ENCODE measurements around the gene HDGF.
"Not testable (repeated sequence)": the region's sequence is repeated elsewhere in the genome, so short reads cannot be mapped to it uniquely, and the experiment has no call there.

The HDGF gene

DNA sequence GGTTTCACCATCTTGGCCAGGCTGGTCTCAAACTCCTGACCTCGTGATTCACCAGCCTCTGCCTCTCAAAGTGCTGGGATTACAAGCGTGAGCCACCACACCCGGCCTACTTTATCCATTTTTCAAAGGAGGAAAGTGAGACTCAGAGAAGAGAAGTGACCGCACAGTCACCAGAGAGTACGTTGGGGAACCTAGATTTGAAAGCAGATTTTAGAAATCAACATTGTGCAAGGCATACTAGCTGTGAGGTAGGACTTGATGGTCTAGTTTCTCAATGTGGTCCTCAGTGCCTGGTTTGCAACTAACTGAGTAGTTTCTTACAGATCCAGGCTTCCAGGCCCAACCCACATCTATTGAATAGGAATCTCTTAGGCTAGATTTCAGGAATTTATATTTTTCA is 14.2 kb upstream of the HDGF start:
- Histone ChIP-seq H3K27me3 (ENCODE audit: control insufficient read depth in 1 of 2, insufficient read depth in 2 of 2, low read length in 2 of 2) (no peaks in the 10 kb centered on the region), H3K27ac (ENCODE audit: low read depth, low read length) (no peak overlapping the region), H3K36me3 (ENCODE audit: insufficient read depth, low read length) (peaks cover 2% of the 10 kb centered on the region), H3K4me1 (ENCODE audit: insufficient read depth, low read length) (peaks cover 30% of the 10 kb centered on the region), H3K9me3 (ENCODE audit: low read length) (no peaks in the 10 kb centered on the region), H3K9ac (ENCODE audit: low read length) (peak overlapping the region; percentile 71), H3K4me3 (ENCODE audit: low read depth in 1 of 2, low read length in 2 of 2) (peak overlapping the region; percentile 65 to 78)

DNA sequence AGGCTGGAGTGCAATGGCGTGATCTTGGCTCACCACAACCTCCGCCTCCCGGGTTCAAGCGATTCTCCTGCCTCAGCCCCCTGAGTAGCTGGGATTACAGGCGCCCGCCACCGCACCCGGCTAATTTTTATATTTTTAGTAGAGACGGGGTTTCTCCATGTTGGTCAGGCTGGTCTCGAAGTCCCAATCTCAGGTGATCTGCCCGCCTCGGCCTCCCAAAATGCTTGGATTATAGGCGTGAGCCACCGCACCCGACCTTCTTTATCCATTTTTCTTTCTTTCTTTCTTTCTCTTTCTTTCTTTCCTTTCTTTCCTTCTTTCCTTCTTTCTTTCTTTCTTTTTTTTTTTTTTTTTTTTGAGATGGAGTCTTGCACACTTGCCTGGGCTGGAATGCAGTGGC is 13.7 kb upstream of the HDGF start:
- H3K27me3 ChIP-seq (ENCODE audit: control insufficient read depth in 1 of 2, insufficient read depth in 2 of 2, low read length in 2 of 2); H3K9me3 ChIP-seq (ENCODE audit: low read length); H3K27ac ChIP-seq (ENCODE audit: low read depth, low read length); H3K9ac ChIP-seq (ENCODE audit: low read length); H3K36me3 ChIP-seq (ENCODE audit: insufficient read depth, low read length); H3K4me3 ChIP-seq (ENCODE audit: low read depth in 1 of 2, low read length in 2 of 2): not testable (repeated sequence)
- H3K4me1 ChIP-seq (ENCODE audit: insufficient read depth, low read length), result peaks cover 24% of the 10 kb centered on the region

DNA sequence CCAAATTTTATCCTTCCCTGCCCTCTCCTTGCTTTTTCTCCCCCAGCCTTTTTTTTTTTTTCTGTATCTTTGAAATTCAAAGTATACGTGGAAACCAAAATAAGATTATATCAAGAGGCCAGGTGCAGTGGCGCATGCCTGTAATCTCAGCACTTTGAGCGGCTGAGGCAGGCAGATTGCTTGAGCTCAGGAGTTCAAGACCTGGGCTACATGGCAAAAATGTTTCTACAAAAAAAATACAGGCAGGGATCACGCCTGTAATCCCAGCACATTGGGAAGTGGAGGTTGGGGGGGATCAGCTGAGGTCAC is 9.3 kb upstream of the HDGF start:
- H3K36me3 ChIP-seq (ENCODE audit: insufficient read depth, low read length), result no peaks in the 10 kb centered on the region
- peaks cover 2% of the 10 kb centered on the region for H3K4me1 ChIP-seq (ENCODE audit: insufficient read depth, low read length)
- H3K27ac ChIP-seq (ENCODE audit: low read depth, low read length), result no peak overlapping the region
- H3K27me3 ChIP-seq (ENCODE audit: control insufficient read depth in 1 of 2, insufficient read depth in 2 of 2, low read length in 2 of 2), result no peaks in the 10 kb centered on the region
- H3K9ac ChIP-seq (ENCODE audit: low read length), result no peak overlapping the region
- no peak overlapping the region for H3K4me3 ChIP-seq (ENCODE audit: low read depth in 1 of 2, low read length in 2 of 2)
- H3K9me3 ChIP-seq (ENCODE audit: low read length), result no peaks in the 10 kb centered on the region

DNA sequence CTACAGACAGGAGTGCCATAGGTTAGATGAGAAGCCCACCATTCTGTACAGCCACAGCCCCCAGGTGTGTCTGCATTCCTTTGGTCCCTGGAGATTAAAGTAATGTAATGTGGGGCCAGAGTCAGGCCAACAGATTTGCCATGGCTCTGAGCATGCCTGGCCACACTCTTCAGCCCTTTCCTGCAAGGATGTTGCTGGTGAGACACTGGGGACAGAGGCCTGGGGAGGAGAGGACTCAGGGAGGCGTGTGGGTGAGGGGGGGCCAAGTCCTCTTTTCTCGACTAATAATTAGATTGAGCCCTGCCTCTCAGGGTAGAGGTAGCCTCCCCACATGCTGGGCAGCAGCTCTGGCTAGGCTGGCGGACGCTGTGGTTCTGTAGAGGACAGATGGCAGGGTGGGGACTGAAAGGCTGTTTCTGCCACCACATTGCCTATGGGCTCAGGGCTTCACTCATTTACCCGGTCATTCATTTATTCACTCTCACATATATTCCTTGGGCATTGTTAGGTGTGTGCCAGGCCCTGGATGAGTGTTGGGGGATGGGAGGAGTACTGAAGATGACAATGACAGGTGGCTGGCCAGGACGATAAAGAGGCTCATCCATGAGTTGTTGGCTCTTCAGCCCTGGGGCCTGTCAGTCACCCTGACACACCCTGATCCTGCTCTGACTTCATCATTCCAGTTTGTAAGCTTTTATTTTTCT is 8.8 kb upstream of the HDGF start:
- no peaks in the 10 kb centered on the region for H3K27me3 ChIP-seq (ENCODE audit: control insufficient read depth in 1 of 2, insufficient read depth in 2 of 2, low read length in 2 of 2)
- no peak overlapping the region for H3K4me3 ChIP-seq (ENCODE audit: low read depth in 1 of 2, low read length in 2 of 2)
- H3K9ac ChIP-seq (ENCODE audit: low read length), result no peak overlapping the region
- no peaks in the 10 kb centered on the region for H3K4me1 ChIP-seq (ENCODE audit: insufficient read depth, low read length)
- H3K9me3 ChIP-seq (ENCODE audit: low read length), result no peaks in the 10 kb centered on the region
- no peaks in the 10 kb centered on the region for H3K36me3 ChIP-seq (ENCODE audit: insufficient read depth, low read length)
- H3K27ac ChIP-seq (ENCODE audit: low read depth, low read length), result no peak overlapping the region

DNA sequence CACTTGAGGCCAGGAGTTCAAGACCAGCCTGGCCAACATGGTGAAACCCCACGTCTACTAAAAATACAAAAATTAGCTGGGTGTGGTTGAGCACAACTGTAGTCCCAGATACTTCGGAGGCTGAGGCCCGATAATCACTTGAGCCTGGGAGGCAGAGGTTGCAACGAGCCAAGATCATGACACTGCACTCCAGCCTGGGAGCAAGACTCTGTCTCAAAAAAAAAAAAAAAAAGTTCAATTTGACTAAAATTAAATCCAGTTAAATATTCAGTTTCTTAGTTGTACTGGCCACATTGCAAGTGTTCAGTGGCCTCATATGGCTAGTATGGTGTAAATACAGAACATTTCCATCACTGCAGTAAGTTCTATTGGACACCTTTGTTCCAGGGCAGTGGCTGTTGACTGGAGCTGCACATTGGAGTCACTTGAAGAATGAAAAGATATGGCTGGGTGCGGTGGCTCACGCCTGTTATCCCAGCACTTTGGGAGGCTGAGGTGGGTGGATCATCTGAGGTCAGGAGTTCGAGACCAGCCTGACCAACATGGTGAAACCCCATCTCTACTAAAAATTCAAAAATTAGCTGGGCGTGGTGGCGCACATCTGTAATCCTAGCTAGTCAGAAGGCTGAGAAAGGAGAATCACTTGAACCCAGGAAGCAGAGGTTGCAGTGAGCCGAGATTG is 6.2 kb upstream of the HDGF start:
- not testable (repeated sequence) for H3K9ac ChIP-seq (ENCODE audit: low read length); H3K36me3 ChIP-seq (ENCODE audit: insufficient read depth, low read length); H3K4me3 ChIP-seq (ENCODE audit: low read depth in 1 of 2, low read length in 2 of 2); H3K9me3 ChIP-seq (ENCODE audit: low read length); H3K27me3 ChIP-seq (ENCODE audit: control insufficient read depth in 1 of 2, insufficient read depth in 2 of 2, low read length in 2 of 2); H3K4me1 ChIP-seq (ENCODE audit: insufficient read depth, low read length); H3K27ac ChIP-seq (ENCODE audit: low read depth, low read length)

DNA sequence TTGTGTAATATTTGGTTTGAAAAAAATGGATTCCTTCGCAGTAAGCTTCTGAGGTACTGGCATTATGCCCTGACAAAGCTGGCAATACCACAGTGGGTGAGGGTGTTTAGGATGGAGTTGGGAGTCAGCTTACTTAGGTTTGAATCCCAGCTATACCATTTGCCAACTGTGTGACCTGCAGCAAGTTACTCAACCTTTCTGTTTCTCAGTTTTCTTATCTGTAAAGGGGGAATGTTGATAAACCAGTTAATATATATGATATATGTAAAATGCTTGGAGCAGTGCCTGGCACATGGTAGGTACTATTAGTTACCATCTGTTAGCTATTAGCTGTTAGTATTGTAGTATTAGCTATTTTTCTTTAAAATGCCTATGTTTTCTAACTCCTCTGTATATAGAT is 4.9 kb upstream of the HDGF start:
- Histone ChIP-seq H3K27ac (ENCODE audit: low read depth, low read length) (no peak overlapping the region), H3K27me3 (ENCODE audit: control insufficient read depth in 1 of 2, insufficient read depth in 2 of 2, low read length in 2 of 2) (no peaks in the 10 kb centered on the region)

DNA sequence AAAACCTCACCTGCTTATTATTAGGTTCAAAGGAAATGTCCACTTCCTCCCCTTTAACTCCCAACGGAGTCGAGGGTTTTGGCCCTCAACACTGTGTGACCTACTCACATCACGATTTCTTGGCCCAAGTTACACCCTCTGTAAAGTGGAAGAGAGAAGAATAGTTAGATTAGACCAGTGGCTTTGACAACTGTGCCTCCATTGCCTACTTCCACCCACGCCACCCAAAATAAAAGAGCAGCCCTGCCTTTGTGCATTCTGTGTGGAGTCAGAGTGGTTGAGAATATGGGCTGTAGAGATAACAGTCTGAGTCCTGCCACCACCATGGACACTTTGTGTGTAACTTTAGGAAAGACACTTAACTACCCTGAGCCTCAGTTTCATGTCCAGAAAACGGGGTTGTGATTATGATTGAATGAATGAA is 4.1 kb upstream of the HDGF start:
- Histone ChIP-seq H3K27me3 (ENCODE audit: control insufficient read depth in 1 of 2, insufficient read depth in 2 of 2, low read length in 2 of 2) (no peaks in the 10 kb centered on the region), H3K36me3 (ENCODE audit: insufficient read depth, low read length) (no peaks in the 10 kb centered on the region), H3K9ac (ENCODE audit: low read length) (no peak overlapping the region), H3K27ac (ENCODE audit: low read depth, low read length) (no peak overlapping the region), H3K9me3 (ENCODE audit: low read length) (no peaks in the 10 kb centered on the region), H3K4me1 (ENCODE audit: insufficient read depth, low read length) (peaks cover 11% of the 10 kb centered on the region), H3K4me3 (ENCODE audit: low read depth in 1 of 2, low read length in 2 of 2) (no peak overlapping the region)

More for the DNA sequence above, 4.9 kb upstream of the HDGF start:
- Histone ChIP-seq H3K4me3 (ENCODE audit: low read depth in 1 of 2, low read length in 2 of 2) (no peak overlapping the region), H3K4me1 (ENCODE audit: insufficient read depth, low read length) (peaks cover 11% of the 10 kb centered on the region), H3K9me3 (ENCODE audit: low read length) (no peaks in the 10 kb centered on the region), H3K9ac (ENCODE audit: low read length) (no peak overlapping the region), H3K36me3 (ENCODE audit: insufficient read depth, low read length) (no peaks in the 10 kb centered on the region)

DNA sequence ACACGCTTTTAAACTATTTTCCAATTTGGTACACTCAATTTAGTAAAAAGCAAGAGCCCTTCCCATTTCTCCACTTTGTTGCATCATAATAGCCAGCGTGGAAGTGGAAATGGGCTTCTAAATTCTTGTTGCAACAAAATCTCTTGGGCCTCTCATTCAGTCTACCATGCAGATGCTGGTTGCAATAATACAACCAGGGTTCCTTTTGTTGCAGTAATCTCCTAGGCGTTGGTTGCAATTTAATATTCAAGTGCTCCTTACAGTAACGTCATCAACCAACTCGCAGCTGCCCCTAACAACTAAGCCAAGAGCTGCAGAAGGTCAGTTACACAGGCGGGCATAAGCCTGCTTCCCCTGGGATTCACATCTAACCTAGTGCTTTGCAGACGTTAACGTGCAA is 2.7 kb upstream of the HDGF start:
- H3K27ac ChIP-seq (ENCODE audit: low read depth, low read length), result no peak overlapping the region
- peaks cover 19% of the 10 kb centered on the region for H3K4me1 ChIP-seq (ENCODE audit: insufficient read depth, low read length)
- H3K36me3 ChIP-seq (ENCODE audit: insufficient read depth, low read length), result no peaks in the 10 kb centered on the region
- H3K9me3 ChIP-seq (ENCODE audit: low read length), result no peaks in the 10 kb centered on the region
- H3K9ac ChIP-seq (ENCODE audit: low read length), result no peak overlapping the region
- H3K4me3 ChIP-seq (ENCODE audit: low read depth in 1 of 2, low read length in 2 of 2), result no peak overlapping the region
- no peaks in the 10 kb centered on the region for H3K27me3 ChIP-seq (ENCODE audit: control insufficient read depth in 1 of 2, insufficient read depth in 2 of 2, low read length in 2 of 2)

DNA sequence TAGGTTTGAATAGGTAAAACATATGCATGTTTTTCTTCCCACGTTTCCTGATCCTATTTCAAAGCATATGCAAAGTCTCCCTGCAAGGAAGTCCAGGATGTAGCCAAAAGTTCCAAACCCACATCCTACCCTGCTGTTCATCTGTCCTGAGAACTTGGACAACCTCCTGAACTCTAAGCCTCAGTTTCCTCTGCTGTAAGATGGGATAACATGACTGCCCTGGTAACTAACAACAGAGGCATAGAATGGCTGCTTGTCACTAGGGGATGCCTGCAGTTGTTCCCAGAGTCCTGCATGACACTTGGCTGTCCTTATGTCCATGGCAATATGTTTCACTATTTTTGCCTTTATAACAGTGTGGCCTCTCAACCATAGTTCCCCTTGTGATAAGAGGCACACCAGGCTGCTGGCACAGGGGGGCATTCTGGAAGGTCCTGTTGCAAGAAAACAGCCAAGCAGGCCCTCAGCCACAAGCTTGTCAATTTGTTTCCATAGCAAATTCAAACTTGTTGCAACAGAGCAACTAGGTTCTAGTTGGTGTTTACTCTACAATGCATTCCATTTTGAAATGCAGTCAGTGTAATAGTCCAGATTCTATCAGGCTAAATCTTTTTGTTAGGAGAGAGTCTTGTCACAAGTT is 1.5 kb upstream of the HDGF start:
- peak overlapping the region; percentile 52 for H3K9ac ChIP-seq (ENCODE audit: low read length)
- no peaks in the 10 kb centered on the region for H3K9me3 ChIP-seq (ENCODE audit: low read length)
- peaks cover 32% of the 10 kb centered on the region for H3K4me1 ChIP-seq (ENCODE audit: insufficient read depth, low read length)
- H3K27me3 ChIP-seq (ENCODE audit: control insufficient read depth in 1 of 2, insufficient read depth in 2 of 2, low read length in 2 of 2), result no peaks in the 10 kb centered on the region
- no peaks in the 10 kb centered on the region for H3K36me3 ChIP-seq (ENCODE audit: insufficient read depth, low read length)
- H3K27ac ChIP-seq (ENCODE audit: low read depth, low read length), result peak overlapping the region; percentile 6
- peak overlapping the region in 1 of 2 donors; percentile 78 for H3K4me3 ChIP-seq (ENCODE audit: low read depth in 1 of 2, low read length in 2 of 2)

DNA sequence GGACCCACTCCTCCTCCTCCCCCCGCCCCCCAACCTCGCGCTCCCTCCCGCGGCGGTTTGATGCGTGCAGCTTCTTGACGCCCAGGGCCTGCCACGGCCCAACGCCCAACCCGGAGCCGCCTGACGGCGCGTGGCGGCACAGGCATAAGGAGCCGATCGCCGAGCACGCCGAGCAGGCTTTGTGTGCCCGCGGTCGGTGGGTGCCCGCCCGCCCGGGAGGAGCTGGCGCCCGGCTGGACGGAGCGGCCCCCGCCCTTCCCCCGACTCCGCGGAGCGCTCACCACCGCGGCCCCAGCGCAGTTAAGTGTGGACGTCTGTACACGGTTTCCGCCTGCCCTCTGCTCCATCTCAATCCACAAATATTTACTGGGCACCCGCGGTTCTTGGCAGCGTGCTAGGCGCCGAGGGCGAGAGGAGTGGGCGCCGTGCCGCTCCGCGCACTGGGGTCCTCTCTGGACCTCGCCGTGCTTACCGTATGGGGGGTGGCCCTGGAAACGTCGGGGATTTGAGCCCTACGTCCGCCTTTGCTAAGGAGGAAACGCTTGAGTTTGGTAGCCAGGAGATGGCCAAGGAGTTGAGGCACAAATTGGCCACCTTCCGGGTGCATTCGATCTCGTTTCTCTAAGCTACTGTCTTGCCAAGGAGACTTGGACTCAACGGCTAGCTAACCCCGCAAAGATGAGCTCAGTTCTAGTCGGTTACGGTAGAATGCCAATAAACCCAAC is 444 bp upstream of the HDGF start:
- Histone ChIP-seq H3K9me3 (ENCODE audit: low read length) (no peaks in the 10 kb centered on the region), H3K9ac (ENCODE audit: low read length) (peak overlapping the region; percentile 52), H3K27me3 (ENCODE audit: control insufficient read depth in 1 of 2, insufficient read depth in 2 of 2, low read length in 2 of 2) (no peaks in the 10 kb centered on the region), H3K4me3 (ENCODE audit: low read depth in 1 of 2, low read length in 2 of 2) (peak overlapping the region; percentile 90 to 96), H3K4me1 (ENCODE audit: insufficient read depth, low read length) (peaks cover 37% of the 10 kb centered on the region), H3K36me3 (ENCODE audit: insufficient read depth, low read length) (no peaks in the 10 kb centered on the region), H3K27ac (ENCODE audit: low read depth, low read length) (peak overlapping the region; percentile 99)

DNA sequence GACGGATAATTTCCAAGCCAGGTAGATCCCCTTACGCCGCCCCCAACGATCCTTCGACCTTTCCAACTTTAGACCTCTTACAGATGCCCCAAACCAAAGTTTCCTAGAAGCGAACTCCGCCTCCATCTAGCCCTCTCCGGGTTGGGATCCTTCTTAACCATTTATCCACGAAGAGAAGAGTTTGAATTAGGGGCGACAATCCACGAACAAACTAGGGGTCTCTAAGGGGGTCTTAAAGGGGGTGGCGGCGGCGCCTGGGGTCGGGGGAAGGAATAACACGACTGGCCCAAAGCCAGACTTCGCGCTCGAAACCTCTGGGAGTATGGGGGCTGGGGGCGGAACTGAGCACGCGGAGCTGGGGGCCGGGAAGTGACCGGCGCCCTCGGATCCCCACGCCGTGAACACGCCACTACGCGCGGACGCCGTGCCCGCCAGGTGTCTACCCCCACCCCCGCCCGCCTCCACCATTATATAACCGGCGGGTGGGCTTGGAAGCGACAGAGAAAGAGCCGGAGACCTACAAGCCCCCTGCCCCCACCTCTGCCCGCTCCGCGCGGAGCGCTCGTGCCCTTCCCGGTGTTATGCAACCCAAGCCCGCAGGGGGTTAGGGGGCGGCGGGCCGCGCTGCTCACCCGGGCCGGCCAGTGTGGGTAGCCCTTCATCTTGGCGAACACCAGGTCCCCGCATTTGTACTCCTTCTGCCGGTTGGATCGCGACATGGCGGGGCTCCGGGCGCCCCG is 594 bp downstream of the HDGF start:
- peaks cover 43% of the 10 kb centered on the region for H3K4me1 ChIP-seq (ENCODE audit: insufficient read depth, low read length)
- H3K27me3 ChIP-seq (ENCODE audit: control insufficient read depth in 1 of 2, insufficient read depth in 2 of 2, low read length in 2 of 2), result no peaks in the 10 kb centered on the region
- H3K9me3 ChIP-seq (ENCODE audit: low read length), result no peaks in the 10 kb centered on the region
- H3K27ac ChIP-seq (ENCODE audit: low read depth, low read length), result peak overlapping the region; percentile 98
- H3K4me3 ChIP-seq (ENCODE audit: low read depth in 1 of 2, low read length in 2 of 2), result peak overlapping the region; percentile 90 to 96
- H3K9ac ChIP-seq (ENCODE audit: low read length), result peak overlapping the region; percentile 93
- no peaks in the 10 kb centered on the region for H3K36me3 ChIP-seq (ENCODE audit: insufficient read depth, low read length)
